ENCODE measurements around the gene SDSL. TPM values are rescaled to one million over a fixed set of nuclear protein-coding genes. Genes with fewer than 3 reads are reported as not detected.

SDSL gene
- total and polyA plus RNA-seq, 2 experiments from 2014 or later: not detected

GRCh38 chr12:113449839-113450238, 27.7 kb downstream of the SDSL start (continued):
- TF ChIP-seq ZNF462 (CRISPR knock-in tag; IDR thresholded peaks at IDR 0.05) (no peak), JUNB (IDR thresholded peaks at IDR 0.05; ENCODE audit: unreplicated experiment) (no peak)

GRCh38 chr12:113452458-113452857, 30.3 kb downstream of the SDSL start:
- no peaks in the 10 kb centered on the region for H3K9me2 ChIP-seq (ENCODE audit: insufficient read depth)
- peaks cover 8% of the 10 kb centered on the region; the same call in 1 of the 2 replicates for H3K4me1 ChIP-seq (ENCODE audit: insufficient read depth)
- Mint-ChIP-seq H3K27ac (no peak overlapping the region), H3K4me1 (peaks cover 19% of the 10 kb centered on the region), H3K36me3 (ENCODE audit: low read depth) (no peaks in the 10 kb centered on the region), H3K27me3 (ENCODE audit: insufficient read depth, low read depth, poor library complexity) (peaks cover 17% of the 10 kb centered on the region), H3K4me3 (no peak overlapping the region), H3K9me3 (no peaks in the 10 kb centered on the region)
- H3K36me3 ChIP-seq (ENCODE audit: insufficient read depth): no peaks in the 10 kb centered on the region
- H3K27ac ChIP-seq (ENCODE audit: low read depth): no peak overlapping the region
- ATAC-seq (no peak), DNase-seq (ENCODE audit: low spot score) (no peak)
- no peak overlapping the region for H3K4me2 ChIP-seq
- H3K79me2 ChIP-seq (replicated peaks; ENCODE audit: insufficient read depth): no peaks in the 10 kb centered on the region
- H3K4me3 ChIP-seq: no peak overlapping the region
- 0 out of 2 replicates have a peak, but pooled peaks cover 4% of the 10 kb centered on the region for H4K20me1 ChIP-seq (replicated peaks; ENCODE audit: insufficient read depth)
- TF ChIP-seq EZH2 (IDR thresholded peaks at IDR 0.05; ENCODE audit: low read depth, unreplicated experiment): no peak
- no peak for TF ChIP-seq ZNF331 (CRISPR knock-in tag; IDR thresholded peaks at IDR 0.05; ENCODE audit: low read depth)
- no peak for TF ChIP-seq CTCF (conservative IDR thresholded peaks at IDR 0.05; ENCODE audit: low read depth in 2 of 2)
- no peaks in the 10 kb centered on the region for H3K27me3 ChIP-seq (ENCODE audit: insufficient read depth)
- no peaks in the 10 kb centered on the region for H3F3A ChIP-seq (replicated peaks; ENCODE audit: low read depth)
- no peak overlapping the region for H2AFZ ChIP-seq

Data from GM23338 (cell line).